ENCODE results near the gene ZCCHC7. TPM values are rescaled to one million over a fixed set of nuclear protein-coding genes. Genes with fewer than 3 reads are reported as not detected.
A peak's percentile ranks its signal among the peaks of the same experiment; 100 is the strongest.

Gene ZCCHC7
- total RNA-seq, 2 experiments from 2014 or later = 76.4 to 108 TPM

DNA sequence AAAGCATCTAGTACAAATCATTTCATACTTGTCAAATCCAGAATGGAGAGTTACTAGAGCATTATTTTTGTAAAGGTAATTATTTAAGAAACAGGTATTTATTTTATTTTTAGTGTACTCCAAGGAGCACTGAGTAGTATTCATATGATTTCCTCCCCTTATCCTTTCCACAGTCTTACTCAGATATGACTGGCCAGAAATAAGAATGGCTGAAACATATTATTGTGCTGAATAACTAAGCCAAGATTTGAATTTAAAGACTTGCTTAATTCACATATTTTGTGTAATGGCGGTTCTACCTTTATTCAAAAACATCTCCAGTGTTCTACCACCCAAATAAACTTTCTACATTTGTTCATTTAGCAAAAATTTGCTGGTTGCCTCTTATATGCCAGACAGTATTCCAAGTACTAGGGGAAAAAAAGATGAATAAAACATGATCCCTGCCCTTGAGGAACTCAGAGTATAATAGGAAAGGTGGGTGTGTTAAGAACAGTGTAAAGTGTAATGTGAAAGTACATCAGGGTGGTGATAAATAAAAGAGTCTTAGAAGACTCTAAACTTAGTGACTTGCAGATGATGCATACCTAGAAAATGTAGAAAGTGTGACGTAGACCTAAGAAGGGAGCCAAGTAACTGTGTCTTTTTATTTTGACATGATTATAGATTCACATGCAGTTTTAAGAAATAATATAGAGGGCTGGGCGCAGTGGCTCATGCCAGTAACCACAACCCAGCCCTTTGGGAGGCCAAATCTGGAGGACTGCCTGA is 191.7 kb downstream of the ZCCHC7 start:
- TF ChIP-seq, protein P1, sequence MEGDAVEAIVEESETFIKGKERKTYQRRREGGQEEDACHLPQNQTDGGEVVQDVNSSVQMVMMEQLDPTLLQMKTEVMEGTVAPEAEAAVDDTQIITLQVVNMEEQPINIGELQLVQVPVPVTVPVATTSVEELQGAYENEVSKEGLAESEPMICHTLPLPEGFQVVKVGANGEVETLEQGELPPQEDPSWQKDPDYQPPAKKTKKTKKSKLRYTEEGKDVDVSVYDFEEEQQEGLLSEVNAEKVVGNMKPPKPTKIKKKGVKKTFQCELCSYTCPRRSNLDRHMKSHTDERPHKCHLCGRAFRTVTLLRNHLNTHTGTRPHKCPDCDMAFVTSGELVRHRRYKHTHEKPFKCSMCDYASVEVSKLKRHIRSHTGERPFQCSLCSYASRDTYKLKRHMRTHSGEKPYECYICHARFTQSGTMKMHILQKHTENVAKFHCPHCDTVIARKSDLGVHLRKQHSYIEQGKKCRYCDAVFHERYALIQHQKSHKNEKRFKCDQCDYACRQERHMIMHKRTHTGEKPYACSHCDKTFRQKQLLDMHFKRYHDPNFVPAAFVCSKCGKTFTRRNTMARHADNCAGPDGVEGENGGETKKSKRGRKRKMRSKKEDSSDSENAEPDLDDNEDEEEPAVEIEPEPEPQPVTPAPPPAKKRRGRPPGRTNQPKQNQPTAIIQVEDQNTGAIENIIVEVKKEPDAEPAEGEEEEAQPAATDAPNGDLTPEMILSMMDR (conservative IDR thresholded peaks at IDR 0.05; ENCODE audit: low read length) = no peak
- no peak for TF ChIP-seq EZH2phosphoT487 (IDR thresholded peaks at IDR 0.05; ENCODE audit: borderline replicate concordance, low read depth, low read length)
- intact Hi-C loops (cut with micrococcal nuclease; ENCODE audit: unreplicated experiment) = no loop called here

DNA sequence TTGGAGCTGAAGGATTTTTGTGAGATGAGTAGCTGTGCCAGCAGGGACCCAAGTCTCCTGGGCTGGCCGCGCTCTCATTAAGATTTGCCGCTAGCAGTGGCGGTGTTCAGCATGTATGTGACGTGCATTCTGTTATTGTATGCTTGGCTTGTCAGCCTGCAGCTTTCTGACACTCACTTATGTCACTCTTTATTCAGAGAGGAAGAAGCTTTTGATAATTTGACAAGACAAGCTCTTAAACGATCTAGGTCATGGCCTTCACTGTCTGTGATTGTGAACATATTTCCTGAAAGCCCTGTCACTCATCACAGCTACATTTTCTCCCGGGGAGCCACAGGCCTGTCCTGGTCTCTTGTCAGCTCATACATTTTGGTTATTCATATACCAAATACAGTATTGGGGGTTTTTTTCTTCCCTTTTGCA is 203.9 kb downstream of the ZCCHC7 start:
- peaks cover 63% of the 10 kb centered on the region; the same call in 1 of the 2 replicates for H3K79me2 ChIP-seq (ENCODE audit: insufficient read depth, low read depth, low read length)
- no peaks in the 10 kb centered on the region for H3K9me2 ChIP-seq (ENCODE audit: insufficient read depth, low read length)
- H3K36me3 ChIP-seq (ENCODE audit: insufficient read depth, low read length) = peaks cover 38% of the 10 kb centered on the region
- H3K4me2 ChIP-seq (ENCODE audit: low read length) = peak overlapping the region; percentile 76
- H2AFZ ChIP-seq (ENCODE audit: low read length) = no peak overlapping the region; the same call in 1 of the 2 replicates
- ChIA-PET POLR2A (interaction anchor here (0.5 to 10.8 kb wide), 30 partner anchors 10 to 293 kb away, joined by 3 to 290 read pairs (median 6); partner anchors contain the start of genes PAX5 and ZCCHC7), CTCF (ENCODE audit: unreplicated experiment) (interaction anchor here (0.6 to 1.9 kb wide), 7 partner anchors 10 to 451 kb away, joined by 3 to 6 read pairs (median 5); no protein-coding TSS in a partner anchor)
- H3K9me3 ChIP-seq (ENCODE audit: low read length) = peaks cover 15% of the 10 kb centered on the region; the same call in 1 of the 2 replicates
- H3K4me1 ChIP-seq (ENCODE audit: insufficient read depth, low read length, poor library complexity, severe bottlenecking) = peaks cover 81% of the 10 kb centered on the region
- peak overlapping the region; percentile 35 for H3K4me3 ChIP-seq (ENCODE audit: low read depth, low read length, poor library complexity, severe bottlenecking)
- peak; percentile 80 for DNase-seq (ENCODE audit: low spot score)
- peak overlapping the region; percentile 98 for H3K27ac ChIP-seq (ENCODE audit: low read depth, low read length, poor library complexity, severe bottlenecking)
- no peaks in the 10 kb centered on the region for H4K20me1 ChIP-seq (ENCODE audit: insufficient read depth, low read length)
- no TSS peak for BruUV-seq (replicated peaks)
- intact Hi-C loops (cut with micrococcal nuclease; ENCODE audit: unreplicated experiment) = loop anchor here (1.0 to 2.0 kb wide), 5 partner anchors 22 to 243 kb away; no protein-coding TSS in a partner anchor
- TF ChIP-seq, protein P1 (conservative IDR thresholded peaks at IDR 0.05; ENCODE audit: low read length) = no peak
- TF ChIP-seq EZH2phosphoT487 (IDR thresholded peaks at IDR 0.05; ENCODE audit: borderline replicate concordance, low read depth, low read length) = no peak

More for the DNA sequence above, 191.7 kb downstream of the ZCCHC7 start:
- Histone ChIP-seq H3K36me3 (ENCODE audit: insufficient read depth, low read length) (peaks cover 97% of the 10 kb centered on the region), H2AFZ (ENCODE audit: low read length) (no peak overlapping the region), H3K9me2 (ENCODE audit: insufficient read depth, low read length) (no peaks in the 10 kb centered on the region), H3K79me2 (ENCODE audit: insufficient read depth, low read depth, low read length) (peaks cover 15% of the 10 kb centered on the region), H3K9me3 (ENCODE audit: low read length) (peaks cover 9% of the 10 kb centered on the region; the same call in 1 of the 2 replicates), H3K4me2 (ENCODE audit: low read length) (no peak overlapping the region), H4K20me1 (ENCODE audit: insufficient read depth, low read length) (no peaks in the 10 kb centered on the region), H3K4me3 (ENCODE audit: low read depth, low read length, poor library complexity, severe bottlenecking) (no peak overlapping the region), H3K4me1 (ENCODE audit: insufficient read depth, low read length, poor library complexity, severe bottlenecking) (peaks cover 23% of the 10 kb centered on the region), H3K27ac (ENCODE audit: low read depth, low read length, poor library complexity, severe bottlenecking) (no peak overlapping the region)
- BruUV-seq (replicated peaks) = no TSS peak
- POLR2A ChIA-PET = interaction anchor here (0.5 to 5.4 kb wide), 3 partner anchors 12 to 477 kb away, joined by 3 to 28 read pairs (median 4); no protein-coding TSS in a partner anchor
- CTCF ChIA-PET (ENCODE audit: unreplicated experiment) = no interaction called here
- no peak for DNase-seq (ENCODE audit: low spot score)

All from OCI-LY7 (cell line).